Adipocyte (in vitro differentiated cells): ENCODE data around the gene TMC2.
"Not testable (repeated sequence)": the region's sequence is repeated elsewhere in the genome, so short reads cannot be mapped to it uniquely, and the experiment has no call there.

Experiments used
- DNase-seq: peaks from one replicate; pipeline ENCODE4 v3.0.0-alpha.2; 2015; ENCODE audit warnings: low read depth
- H3K27me3 ChIP-seq: replicated peaks from 2 replicates; pipeline ENCODE4 v1.7.0; 2013; ENCODE audit warnings: mild to moderate bottlenecking, low read length, moderate library complexity; ENCODE audit not compliant: control insufficient read depth, insufficient read depth
- H3K36me3 ChIP-seq: 2 replicates; pipeline ENCODE4 v1.7.0; 2013; ENCODE audit warnings: low read length, mild to moderate bottlenecking, moderate library complexity; ENCODE audit not compliant: control insufficient read depth, insufficient read depth, severe bottlenecking
- H3K4me1 ChIP-seq: 2 replicates; pipeline ENCODE4 v1.7.0; 2013; ENCODE audit warnings: mild to moderate bottlenecking, low read length, moderate library complexity; ENCODE audit not compliant: control insufficient read depth, insufficient read depth
- H3K4me3 ChIP-seq: 2 replicates; pipeline ENCODE4 v1.7.0; 2013; ENCODE audit warnings: mild to moderate bottlenecking, low read length, moderate library complexity
- H3K9ac ChIP-seq: 2 replicates; pipeline ENCODE4 v1.7.0; 2013; ENCODE audit warnings: mild to moderate bottlenecking, low read length, moderate library complexity
- H3K9me3 ChIP-seq: 2 replicates; pipeline ENCODE4 v1.7.0; 2013; ENCODE audit warnings: mild to moderate bottlenecking, low read length, moderate library complexity; ENCODE audit not compliant: control insufficient read depth

Gene TMC2

DNA sequence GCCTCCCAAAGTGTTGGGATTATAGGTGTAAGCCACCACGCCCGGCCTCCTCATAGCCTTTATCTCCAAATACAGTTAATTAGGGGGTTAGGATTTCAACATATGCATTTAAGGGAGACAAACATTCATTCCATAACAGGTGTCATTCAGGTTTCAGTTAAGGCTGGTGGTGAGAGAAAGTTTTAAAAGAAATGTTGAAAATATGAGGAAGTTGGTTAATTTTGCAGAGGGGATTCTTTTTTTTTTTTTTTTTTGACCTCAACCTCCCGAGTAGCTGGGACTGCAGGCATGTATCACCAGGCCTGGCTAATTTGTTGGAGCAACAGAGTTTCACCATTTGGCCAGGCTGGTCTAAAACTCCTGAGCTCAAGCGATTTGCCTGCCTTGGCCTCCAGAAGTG is 143.7 kb downstream of the TMC2 start:
- Histone ChIP-seq H3K9ac (no peak overlapping the region), H3K4me3 (no peak overlapping the region), H3K27me3 (peaks cover 31% of the 10 kb centered on the region), H3K4me1 (no peaks in the 10 kb centered on the region), H3K9me3 (no peaks in the 10 kb centered on the region), H3K36me3 (no peaks in the 10 kb centered on the region)
- no peak for DNase-seq

- peaks cover 42% of the 10 kb centered on the region for H3K27me3 ChIP-seq
- DNase-seq, result not testable (repeated sequence)
These were observed 145.7 kb downstream of the TMC2 start for GRCh38 chr20:2682040-2682439.

DNA sequence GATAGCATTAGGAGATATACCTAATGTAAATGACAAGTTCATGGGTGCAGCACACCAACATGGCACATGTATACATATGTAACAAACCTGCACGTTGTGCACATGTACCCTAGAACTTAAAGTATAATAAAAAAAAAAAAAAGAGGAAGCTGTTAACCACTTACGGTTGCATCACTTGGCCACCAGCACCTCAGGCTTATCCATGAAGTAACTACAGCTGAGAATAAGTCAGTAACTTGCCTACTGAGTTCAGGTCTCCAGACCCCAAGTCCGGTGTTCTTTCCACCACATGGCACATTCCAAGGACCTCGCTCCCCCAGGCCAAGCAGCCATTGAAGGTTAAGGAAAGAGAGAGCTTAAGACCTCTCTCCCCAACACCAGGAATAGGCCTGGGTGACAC is 148.4 kb downstream of the TMC2 start:
- DNase-seq, H3K4me3 ChIP-seq, H3K4me1 ChIP-seq, H3K9me3 ChIP-seq, H3K9ac ChIP-seq, H3K36me3 ChIP-seq: not testable (repeated sequence)
- peaks cover 22% of the 10 kb centered on the region for H3K27me3 ChIP-seq

More at GRCh38 chr20:2682040-2682439, 145.7 kb downstream of the TMC2 start:
- not testable (repeated sequence) for H3K4me3 ChIP-seq, H3K9me3 ChIP-seq, H3K36me3 ChIP-seq, H3K9ac ChIP-seq, H3K4me1 ChIP-seq

- DNase-seq, result no peak
- Histone ChIP-seq H3K4me3 (no peak overlapping the region), H3K36me3 (no peaks in the 10 kb centered on the region), H3K9ac (no peak overlapping the region), H3K9me3 (no peaks in the 10 kb centered on the region), H3K27me3 (peaks cover 24% of the 10 kb centered on the region), H3K4me1 (no peaks in the 10 kb centered on the region)
These were observed 151.1 kb downstream of the TMC2 start for GRCh38 chr20:2687514-2687913.

DNA sequence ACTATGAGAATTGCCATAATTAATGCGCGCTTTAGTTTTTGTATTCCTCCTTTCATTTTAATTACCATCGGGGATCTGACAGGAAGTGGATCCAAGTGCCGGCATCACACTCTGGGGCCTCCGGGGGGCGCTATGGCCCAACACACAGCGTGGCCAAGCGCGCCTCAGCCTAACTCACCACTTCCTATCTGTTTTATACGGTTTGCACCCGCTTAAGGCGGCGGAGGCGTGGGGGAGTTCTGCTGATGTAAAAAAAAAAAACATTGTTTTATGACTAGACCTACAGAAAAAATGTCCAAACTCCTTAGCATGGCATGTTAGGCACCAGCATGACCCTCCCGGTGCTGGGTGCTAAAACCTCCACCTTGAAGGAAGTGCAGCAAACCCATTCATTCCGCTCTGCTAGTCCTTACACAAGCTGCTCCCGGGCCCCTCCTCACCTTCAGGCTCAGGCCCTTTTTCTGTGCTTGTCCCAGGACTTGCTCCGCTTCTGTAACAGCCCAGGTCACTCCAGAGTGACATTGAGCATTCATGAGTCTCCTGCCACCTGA is 151.7 kb downstream of the TMC2 start:
- Histone ChIP-seq H3K9me3 (no peaks in the 10 kb centered on the region), H3K4me1 (no peaks in the 10 kb centered on the region), H3K4me3 (no peak overlapping the region), H3K9ac (no peak overlapping the region), H3K36me3 (no peaks in the 10 kb centered on the region), H3K27me3 (peaks cover 24% of the 10 kb centered on the region)
- DNase-seq, result peak; percentile 41

DNA sequence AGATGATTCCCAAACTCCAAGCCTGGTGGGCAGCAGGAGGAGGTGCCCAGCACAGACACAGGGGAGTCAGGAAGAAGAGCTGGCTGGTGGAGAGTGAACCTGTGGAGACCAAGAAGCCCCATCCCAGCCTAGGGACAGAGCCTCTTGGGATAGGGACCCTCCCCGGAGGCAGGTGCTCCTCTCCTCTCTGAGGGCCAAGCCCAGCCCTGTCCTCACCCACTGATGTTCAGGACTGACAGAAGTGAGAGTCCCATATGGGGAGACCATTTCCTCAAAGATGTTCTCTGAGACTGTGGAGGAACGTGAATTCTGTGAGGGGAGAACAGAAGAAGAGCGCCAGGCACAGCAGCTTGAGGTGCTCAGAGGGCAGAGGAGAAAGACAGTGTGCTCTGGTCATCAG is 153.8 kb downstream of the TMC2 start:
- Histone ChIP-seq H3K4me1 (no peaks in the 10 kb centered on the region), H3K9me3 (no peaks in the 10 kb centered on the region), H3K27me3 (peaks cover 37% of the 10 kb centered on the region), H3K4me3 (no peak overlapping the region), H3K9ac (no peak overlapping the region), H3K36me3 (no peaks in the 10 kb centered on the region)
- DNase-seq, result no peak

DNA sequence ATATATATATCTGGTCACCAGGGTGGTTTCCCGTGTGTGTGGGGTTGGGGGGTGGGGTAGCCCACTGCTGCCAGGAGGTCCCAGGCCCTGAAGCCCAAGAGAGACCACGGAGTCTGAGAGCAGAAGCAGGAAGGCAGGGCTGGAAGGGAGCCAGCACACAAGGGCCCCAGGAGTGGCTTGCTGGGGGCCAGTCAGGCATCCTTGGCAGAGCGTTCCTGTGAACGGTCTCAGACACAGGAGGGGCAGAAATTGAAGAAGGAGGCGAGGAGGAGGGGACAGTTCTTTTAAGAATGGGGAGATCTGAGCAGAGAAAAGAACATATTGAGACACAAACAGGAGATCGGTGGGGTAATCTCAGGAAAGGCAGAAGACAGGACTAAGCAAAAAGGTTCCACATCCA is 154.3 kb downstream of the TMC2 start:
- Histone ChIP-seq H3K9ac (no peak overlapping the region), H3K27me3 (peaks cover 38% of the 10 kb centered on the region)

DNA sequence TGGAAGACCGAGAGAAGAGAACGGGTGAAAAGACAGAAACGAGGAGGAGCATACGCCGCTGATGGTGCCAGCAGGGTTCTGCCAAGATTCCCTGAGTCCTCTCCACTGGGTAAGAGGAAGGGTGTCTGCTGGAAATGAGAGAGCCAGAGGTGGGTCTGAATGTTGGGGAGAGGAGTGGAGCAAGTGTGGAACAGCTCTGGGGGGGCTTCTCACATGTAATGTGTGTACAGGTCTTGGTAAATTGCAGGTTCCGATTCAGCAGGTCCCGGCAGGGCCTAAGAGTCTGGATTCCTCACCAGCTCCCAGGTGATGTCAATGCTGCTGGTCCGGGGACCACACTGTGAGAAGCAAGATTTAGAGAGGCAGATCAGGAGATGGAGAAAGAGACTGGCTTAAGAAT is 154.8 kb downstream of the TMC2 start:
- Histone ChIP-seq H3K9ac (no peak overlapping the region), H3K27me3 (peaks cover 40% of the 10 kb centered on the region), H3K36me3 (no peaks in the 10 kb centered on the region), H3K4me1 (no peaks in the 10 kb centered on the region), H3K4me3 (no peak overlapping the region), H3K9me3 (no peaks in the 10 kb centered on the region)
- DNase-seq, result no peak

More for the DNA sequence above, 154.3 kb downstream of the TMC2 start:
- Histone ChIP-seq H3K9me3 (no peaks in the 10 kb centered on the region), H3K4me3 (no peak overlapping the region), H3K36me3 (no peaks in the 10 kb centered on the region), H3K4me1 (no peaks in the 10 kb centered on the region)
- no peak for DNase-seq
